NCI-H524 (cell line): ENCODE results near the gene RAD51.
"Not testable (repeated sequence)": the region's sequence is repeated elsewhere in the genome, so short reads cannot be mapped to it uniquely, and the experiment has no call there.

ENCODE experiments used
- DNase-seq, 2 experiments: peaks; one replicate each; lab custom pipeline; 2025; lab: John Stamatoyannopoulos, UW

The RAD51 gene

GRCh38 chr15:40694688-40695468, at the start of gene RAD51:
RAD51 (plus strand) TSS chr15:40695174; CDS start chr15:40698759, 3,585 bp downstream.
- peak; percentile 91 to 93 for DNase-seq

GRCh38 chr15:40647523-40647922, 47.5 kb upstream of the RAD51 start:
- DNase-seq: no peak

GRCh38 chr15:40650479-40650878, 44.5 kb upstream of the RAD51 start:
- no peak for DNase-seq

GRCh38 chr15:40660686-40661085, 34.3 kb upstream of the RAD51 start:
- no peak for DNase-seq

- DNase-seq: no peak
Measured at GRCh38 chr15:40664909-40665308, 30.1 kb upstream of the RAD51 start.

GRCh38 chr15:40676290-40676689, 18.7 kb upstream of the RAD51 start:
- not testable (repeated sequence) for DNase-seq

- DNase-seq: not testable (repeated sequence)
Measured at GRCh38 chr15:40676906-40677305, 18.1 kb upstream of the RAD51 start.

- peak in 1 of 2 experiments; percentile 14 for DNase-seq
Measured at GRCh38 chr15:40680151-40680550, 14.8 kb upstream of the RAD51 start.

- not testable (repeated sequence) for DNase-seq
Measured at GRCh38 chr15:40680959-40681358, 14.0 kb upstream of the RAD51 start.

GRCh38 chr15:40684381-40684780, 10.6 kb upstream of the RAD51 start:
- no peak for DNase-seq

GRCh38 chr15:40685376-40685775, 9.6 kb upstream of the RAD51 start:
- DNase-seq: no peak

- DNase-seq: no peak
Measured at GRCh38 chr15:40688932-40689799, 5.8 kb upstream of the RAD51 start.

- no peak for DNase-seq
Measured at GRCh38 chr15:40691737-40692136, 3.2 kb upstream of the RAD51 start.

- DNase-seq: no peak
Measured at GRCh38 chr15:40693904-40694687, 878 bp upstream of the RAD51 start.

GRCh38 chr15:40695469-40695890, 506 bp downstream of the RAD51 start:
- DNase-seq: no peak

- DNase-seq: no peak
Measured at GRCh38 chr15:40696228-40696627, 1.3 kb downstream of the RAD51 start.

- DNase-seq: no peak
Measured at GRCh38 chr15:40697916-40698315, 2.9 kb downstream of the RAD51 start.

GRCh38 chr15:40702077-40702476, 7.1 kb downstream of the RAD51 start:
- DNase-seq: peak in 1 of 2 experiments; percentile 28

GRCh38 chr15:40706121-40706520, 11.1 kb downstream of the RAD51 start:
- DNase-seq: no peak

GRCh38 chr15:40714144-40714543, 19.2 kb downstream of the RAD51 start:
- no peak for DNase-seq

- no peak for DNase-seq
Measured at GRCh38 chr15:40716165-40716564, 21.2 kb downstream of the RAD51 start.

GRCh38 chr15:40721701-40722100, 26.7 kb downstream of the RAD51 start:
- no peak for DNase-seq
